IPS DF 19.7 (cell line): ENCODE data around the gene GRK5.

Source experiments
- DNase-seq: peaks from one replicate; pipeline ENCODE4 v3.0.0-alpha.2; 2013; ENCODE audit warnings: low read depth, low spot score

Gene GRK5

DNA sequence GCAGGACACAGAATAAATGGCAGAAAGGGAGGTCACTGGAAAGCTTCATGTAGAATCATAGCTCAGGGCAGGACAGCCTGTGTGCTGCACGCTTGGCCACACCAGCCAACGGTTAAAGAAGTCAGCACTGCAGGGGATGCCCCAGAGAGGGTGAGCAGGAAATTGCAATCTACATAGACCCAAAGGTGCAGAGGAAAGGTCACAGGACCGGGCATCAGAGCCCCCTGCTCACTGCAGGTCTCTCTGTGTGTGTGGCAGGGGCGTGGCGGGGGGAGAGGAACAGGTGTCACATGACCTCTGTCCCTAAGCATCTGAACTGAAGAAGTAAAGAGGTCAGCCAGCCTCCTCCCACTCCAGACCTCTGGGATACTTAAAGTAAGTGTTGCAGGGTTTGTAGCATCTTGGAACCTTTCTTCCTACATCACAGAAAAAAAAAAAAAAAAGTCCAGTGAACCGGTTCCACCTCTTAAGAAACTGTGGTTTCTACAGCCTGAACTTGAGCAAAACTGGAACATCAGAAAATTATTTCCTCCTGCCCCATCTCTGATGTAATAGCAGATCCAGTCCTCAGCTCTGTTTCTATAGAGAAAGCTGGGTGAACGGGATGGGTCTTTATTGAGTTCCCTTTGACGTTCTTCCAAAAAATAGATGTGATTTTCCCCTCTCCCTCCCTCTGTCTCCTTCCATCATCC lies 270.9 kb downstream of the GRK5 start:
- no peak for DNase-seq

DNA sequence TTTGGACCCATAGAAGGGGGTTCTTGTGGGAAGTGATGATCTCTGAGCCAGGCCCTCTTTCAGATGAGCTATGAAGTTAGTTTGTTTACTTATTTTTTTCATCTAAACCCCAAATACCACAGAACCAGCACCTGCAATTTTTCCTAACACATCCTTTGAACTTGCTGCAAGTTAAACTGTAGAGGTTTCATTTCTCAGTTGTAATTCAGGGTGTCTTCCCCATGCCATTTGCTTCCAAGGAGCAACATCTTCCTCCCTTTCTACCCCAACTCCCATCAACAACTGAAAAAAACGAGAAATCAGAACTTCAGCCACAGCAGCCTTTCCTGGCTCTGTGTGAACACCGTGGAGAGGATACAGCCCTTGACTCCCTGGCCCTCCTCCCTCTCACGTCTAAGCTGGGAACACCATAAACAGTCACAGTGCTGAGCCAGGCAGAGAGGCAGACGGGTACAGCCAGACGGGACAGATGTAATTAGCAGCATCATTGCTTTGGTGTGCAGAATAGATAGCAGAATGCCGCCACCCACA lies 271.5 kb downstream of the GRK5 start:
- DNase-seq: no peak

DNA sequence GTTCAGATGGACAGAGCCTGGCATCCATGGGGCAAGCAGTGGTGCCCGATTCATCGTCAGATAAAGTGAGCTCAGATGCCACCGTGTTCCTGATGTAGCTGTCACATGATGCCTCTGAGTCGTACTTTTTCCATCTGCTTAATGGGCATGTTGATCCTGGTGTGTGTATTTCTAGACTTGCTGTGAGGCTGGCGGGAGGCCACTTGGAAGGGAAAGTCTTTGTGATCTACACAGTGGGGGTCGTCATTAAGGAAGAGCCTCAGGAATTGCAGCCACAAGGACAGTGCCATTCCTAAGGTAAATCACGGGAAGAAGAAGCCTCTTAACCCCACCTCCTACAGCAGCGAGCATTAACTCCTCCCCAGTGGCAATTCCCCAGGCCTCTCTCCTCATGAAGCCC lies 272.2 kb downstream of the GRK5 start:
- peak; percentile 78 for DNase-seq

DNA sequence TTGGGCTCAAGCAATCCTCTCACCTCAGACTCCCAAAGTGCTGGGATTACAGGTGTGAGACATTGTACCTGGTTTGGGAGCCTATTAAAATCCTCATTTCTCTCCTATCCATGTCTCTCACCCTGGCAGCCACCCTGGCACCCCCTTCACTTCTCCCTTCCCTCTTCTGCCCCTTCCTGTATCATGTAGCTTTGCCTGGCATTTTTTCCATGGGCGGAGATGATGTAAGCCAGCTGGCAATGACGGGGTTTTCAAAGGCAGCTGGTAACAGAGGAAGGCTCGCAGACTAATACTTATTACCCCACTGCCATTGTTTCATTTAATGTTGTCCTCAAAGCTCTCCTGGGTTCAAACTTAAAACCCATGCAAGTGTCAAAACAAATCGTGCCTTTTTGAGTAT lies 273.3 kb downstream of the GRK5 start:
- DNase-seq: no peak

DNA sequence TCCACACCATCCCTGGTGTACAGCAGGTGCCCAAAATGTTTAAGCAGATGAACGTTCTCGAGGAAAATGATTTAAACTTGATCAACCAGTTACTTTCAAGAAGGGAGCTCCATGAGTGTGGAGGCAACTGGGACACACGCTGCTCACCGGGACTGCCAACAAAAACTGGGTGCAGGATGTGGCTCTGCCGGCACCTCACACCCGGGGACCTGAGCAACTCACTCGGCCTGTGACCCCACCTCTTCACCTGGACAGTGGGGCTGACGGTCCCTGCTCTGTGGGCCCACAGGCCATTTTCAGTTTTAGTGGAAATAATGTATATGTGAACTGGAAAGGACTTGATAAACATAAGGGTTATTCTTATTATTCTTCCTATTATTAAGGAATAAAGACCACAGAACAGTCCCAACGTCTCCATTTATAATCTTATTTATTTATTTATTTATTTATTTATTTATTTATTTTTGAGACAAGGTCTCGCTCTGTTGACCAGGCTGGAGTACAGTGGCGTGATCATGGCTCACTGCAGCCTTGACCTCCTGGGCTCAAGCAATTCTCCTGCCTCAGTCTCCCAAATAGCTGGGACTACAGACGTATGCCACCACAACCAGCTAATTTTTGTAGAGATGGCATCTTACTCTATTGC lies 274.5 kb downstream of the GRK5 start:
- no peak for DNase-seq

DNA sequence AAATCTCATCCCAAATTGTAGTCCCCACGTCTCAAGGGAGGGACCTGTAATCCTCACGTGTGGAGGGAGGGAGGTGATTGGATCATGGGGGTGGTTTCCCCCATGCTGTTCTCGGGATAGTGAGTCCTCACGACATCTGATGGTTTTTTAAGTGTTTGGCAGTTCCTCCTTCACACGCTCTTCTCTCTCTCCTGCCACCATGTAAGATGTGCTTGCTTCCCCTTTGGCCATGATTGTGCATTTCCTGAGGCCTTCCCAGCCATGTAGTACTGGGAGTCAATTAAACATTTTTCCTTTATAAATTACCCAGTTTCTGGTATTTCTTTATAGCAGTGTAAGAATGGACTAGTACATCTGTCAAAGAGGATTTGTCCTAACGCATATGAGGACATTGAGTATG lies 275.6 kb downstream of the GRK5 start:
- DNase-seq: no peak

DNA sequence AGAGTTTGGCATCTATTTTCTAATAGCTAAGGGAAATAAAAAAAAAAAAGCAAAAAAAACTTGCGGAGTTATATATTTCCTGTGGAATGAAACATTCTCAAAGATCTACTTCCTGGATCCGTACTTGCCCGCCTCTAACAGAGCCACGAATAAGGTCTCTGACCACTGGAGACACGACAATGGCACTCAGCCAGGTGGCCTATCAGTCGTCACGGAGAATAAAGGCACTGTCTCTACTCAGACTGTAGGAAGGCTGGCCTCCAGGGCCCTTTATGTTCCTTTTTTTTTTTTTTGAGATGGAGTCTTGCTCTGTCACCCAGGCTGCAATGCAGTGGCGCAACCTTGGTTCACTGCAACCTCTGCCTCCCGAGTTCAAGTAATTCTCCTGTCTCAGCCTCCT lies 276.5 kb downstream of the GRK5 start:
- DNase-seq: no peak

DNA sequence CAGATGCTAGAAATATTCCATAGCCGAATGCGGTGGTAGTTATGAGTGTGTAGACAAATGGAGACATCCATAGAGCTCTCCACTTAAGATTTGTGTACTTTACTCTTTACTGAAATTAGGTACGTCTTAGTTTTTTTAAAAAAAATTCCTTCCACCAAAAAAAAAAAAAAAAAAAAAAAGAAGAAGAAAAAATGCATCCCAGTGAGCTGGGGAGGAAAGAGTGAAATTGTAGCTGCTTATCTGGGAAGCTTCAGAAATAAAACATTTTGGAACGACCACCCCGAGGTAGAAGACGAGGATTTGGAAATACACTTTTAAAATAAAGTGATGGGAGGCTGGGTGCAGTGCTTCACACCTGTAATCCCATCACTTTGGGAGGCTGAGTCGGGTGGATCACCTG lies 281.3 kb downstream of the GRK5 start:
- no peak for DNase-seq

DNA sequence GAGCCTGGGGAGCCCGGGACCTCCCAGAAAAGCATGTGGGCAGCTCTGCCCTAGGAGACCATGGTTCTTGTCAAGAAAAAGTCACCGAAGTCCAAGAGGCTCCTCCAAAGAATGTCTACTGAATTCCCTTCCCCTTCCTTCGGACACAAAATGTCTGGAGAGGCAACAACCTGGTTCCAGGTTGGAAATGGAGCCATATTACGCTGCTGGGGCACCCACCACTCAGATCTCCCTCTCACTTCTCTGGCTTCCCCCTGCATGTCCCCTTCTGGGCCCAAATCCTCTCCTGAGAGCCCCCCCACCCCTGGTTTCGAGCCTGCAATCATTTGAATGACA lies 282.6 kb downstream of the GRK5 start:
- no peak for DNase-seq

DNA sequence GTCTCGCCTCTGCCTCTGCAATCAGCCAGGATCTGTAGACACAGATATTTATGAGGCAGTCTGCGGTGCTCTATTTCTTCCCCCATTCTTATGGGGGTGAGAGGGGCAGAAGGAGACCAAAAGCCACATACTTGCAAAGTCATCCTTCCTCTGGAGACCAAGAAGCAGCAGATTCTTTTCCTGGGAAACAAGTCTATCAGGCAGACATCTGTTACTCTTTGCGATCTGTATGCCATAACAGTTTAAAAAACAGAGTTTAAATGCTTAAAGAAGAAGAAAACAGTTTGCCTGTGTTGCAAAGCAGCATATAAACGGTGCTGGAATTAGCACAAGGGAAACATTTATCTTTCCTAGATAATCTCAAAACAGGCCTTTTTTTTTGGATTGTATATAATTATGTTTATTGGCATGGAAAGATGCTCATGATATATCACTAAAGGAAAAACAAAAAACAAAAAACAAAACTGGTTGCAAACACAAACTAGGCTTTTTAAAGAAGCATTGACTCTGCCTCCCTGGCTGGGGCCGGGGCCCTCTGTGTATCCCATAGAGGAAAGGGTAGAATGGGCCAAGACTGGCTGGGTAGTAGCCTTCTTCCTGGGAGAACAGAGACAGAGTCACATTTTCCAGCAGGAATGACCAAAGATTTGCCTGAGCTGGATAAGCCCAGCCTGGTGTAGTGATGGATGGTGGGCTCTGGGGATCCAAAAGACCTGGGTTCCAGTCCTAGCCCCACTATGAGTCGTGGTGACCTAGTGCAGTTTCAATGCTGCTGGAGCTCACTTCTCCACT lies 284.8 kb downstream of the GRK5 start:
- DNase-seq: no peak

DNA sequence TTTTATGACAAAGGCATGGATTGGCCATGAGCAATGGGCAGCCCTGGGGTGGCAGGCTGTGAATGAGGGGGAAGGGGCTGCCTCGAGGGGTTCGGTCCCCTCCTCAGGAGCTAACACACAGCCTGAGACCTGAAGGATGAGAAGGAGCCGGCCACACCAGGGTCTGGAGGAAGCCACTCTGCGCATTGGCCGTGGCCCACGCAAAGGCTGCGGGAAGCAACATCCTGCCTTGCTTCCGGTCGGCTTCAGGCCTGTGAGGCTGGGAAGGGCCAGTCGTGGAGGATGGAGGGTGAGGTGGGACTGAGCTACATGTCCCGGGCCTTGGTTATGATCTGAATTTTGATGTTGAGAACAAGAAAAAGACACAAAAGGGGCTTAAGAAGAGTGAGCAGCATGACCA lies 285.8 kb downstream of the GRK5 start:
- DNase-seq: no peak

DNA sequence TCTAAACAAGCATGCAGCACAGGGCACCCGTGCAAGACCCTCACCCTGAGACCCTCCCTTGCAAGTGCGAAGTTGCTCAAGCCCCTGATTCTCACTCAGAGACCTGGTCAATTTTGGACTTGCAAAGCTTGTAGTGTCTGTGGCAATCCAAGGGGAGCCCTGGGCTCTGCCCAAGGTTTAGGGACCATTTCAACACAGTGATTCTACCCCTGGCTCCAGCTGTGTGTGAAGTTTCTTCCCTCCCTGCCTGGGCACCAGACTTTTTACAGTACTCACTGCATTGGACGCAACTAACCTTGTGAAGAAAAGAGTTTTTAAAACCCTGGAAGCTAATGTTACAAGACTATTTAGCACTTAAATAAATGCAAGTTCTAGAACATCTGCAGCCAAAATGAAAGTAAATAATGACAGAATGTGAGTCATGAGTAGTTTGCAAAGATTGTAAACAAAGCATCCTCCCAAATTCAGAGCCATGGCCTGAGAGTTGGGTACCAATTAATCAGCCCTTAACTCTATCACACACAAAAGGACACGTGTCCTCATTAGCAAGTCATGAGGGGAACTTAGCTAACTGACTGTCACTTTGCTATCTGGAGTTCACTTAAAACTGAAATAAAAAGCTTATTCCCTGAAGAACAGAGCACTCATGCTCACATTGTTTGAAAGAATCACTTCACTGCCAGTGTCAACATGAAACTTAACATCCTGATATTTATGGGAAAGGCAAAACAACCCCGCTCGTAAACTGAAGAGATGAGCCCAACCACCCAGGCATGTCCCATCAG lies 287.1 kb downstream of the GRK5 start:
- no peak for DNase-seq

DNA sequence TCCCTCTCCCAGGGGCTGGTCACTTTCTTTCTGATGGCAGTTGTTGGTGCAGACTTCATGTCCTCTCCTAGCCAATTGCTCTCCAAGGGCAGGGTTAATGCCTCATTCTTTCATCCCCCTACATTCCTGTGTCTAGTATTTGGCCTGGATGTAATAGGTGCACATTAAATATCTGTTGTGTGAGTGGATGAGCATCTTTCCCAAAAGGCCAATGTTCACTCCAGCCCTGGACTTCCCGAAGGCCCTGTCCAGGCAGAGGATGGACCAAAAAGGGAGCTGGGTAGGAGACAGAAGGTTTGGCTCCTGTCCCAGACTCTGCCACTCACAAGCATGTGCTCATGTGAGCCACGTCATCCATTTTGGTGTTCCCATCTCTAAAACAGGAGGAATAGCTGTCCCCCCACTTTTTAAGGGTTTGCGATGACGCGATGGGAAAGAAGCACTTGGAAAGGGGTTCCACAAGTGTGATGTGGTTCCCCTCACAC lies 287.7 kb downstream of the GRK5 start:
- no peak for DNase-seq

DNA sequence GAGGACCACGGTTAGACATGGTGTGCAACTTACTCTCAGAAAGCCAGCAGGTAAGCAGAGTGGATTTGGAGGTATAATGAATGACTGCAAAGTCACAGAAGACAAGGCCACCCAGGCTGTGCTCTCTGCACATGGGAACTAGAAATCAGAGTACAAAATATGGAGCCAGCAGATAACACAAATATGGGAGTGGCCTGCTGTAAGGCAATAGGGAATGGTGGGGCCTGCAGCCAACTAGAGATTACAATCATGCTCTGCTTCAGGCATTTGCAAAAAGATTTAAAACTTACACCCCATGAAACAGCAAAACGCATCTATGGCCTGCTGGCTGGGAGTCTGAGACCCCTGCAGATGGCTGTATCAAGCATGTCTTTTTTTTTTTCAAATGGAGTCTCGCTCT lies 288.2 kb downstream of the GRK5 start:
- DNase-seq: no peak

DNA sequence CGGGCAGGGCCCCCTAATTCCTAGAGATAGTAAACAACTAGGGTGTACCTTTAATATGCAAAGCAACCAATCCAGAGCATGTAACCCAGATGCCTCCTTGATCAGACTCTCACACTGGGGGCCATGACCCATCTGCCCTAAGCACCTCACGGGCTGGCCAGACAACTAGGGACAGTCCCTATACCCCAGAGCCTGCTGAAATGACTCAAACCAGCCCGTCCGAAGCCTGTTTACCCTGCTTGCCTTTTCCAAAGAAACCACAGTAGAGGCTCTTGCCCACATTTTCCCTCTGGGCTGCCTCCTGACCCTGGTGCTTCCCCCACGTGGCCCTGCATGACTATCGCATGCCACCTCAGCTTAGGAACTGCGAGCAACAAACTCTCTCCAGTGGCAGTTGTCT lies 288.9 kb downstream of the GRK5 start:
- DNase-seq: no peak

DNA sequence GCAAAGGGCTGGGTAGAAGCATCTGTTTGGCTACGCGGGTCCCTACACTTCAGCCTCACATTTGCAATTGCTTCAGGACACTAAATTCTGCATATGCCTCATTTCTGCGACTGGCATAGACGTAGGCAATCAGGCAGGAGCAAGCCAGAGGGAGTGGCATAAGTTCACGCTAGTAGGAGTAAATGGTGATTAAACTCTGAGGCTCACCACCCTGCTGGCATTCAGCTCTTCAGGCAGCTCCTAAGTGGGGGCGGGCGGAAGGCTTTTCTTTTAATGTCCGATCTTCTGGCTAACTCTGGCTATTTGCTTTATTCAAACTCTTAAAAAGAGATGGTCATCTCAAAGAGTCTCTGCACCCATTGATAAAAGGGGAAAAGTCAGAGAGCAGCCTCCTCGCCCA lies 289.9 kb downstream of the GRK5 start:
- no peak for DNase-seq

DNA sequence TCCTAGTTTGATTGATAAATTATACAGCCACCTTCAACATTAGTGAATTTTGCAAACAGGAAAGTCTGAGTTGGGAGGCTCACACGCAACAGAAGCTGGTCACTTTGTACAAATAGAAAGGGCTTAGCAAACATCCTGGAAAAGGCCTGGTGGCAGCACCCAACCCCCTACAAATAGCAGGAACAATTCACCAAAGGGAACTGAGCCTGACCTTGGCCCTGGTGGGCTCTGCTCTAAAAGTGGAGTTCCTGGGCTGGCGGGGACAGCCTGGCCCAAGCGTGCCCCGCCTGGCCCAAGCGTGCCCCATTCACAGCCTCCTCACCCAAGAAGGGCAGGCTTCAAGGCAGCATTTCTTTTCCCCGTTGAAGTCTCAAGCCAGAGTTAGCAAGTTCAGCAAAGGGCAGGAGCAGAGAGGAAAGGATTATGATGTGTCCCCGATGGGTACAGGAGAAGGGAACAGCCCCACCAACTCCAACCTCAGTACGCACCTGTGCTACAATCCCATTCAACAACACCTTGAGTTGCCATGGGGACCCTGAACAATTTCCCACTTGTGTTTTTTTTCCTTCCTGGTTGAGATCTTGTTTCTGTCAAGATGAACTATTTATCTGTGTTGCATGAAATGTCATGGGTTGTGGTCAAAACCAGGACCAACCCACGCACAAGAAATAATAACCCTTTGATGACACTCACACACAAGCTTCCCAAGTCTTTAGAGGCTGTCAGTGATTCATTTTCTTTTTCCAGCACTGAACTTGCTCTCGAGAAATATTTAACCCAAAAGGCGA lies 291.7 kb downstream of the GRK5 start:
- DNase-seq: no peak

DNA sequence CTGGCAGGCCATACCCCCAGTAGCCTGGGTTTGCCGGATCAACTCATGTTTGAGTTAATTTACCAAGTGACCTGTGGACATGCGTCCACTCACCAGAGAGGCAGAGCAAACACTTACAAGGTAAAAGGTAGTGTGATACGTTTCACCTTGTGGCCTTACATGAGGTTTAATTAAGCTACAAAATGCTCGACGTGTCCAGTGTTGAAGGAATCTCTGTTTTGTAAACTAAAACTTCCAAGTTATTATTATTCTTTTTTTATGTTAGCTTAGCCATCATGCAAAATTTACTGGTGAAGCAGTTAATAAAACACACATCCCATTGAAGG lies 292.3 kb downstream of the GRK5 start:
- DNase-seq: no peak

DNA sequence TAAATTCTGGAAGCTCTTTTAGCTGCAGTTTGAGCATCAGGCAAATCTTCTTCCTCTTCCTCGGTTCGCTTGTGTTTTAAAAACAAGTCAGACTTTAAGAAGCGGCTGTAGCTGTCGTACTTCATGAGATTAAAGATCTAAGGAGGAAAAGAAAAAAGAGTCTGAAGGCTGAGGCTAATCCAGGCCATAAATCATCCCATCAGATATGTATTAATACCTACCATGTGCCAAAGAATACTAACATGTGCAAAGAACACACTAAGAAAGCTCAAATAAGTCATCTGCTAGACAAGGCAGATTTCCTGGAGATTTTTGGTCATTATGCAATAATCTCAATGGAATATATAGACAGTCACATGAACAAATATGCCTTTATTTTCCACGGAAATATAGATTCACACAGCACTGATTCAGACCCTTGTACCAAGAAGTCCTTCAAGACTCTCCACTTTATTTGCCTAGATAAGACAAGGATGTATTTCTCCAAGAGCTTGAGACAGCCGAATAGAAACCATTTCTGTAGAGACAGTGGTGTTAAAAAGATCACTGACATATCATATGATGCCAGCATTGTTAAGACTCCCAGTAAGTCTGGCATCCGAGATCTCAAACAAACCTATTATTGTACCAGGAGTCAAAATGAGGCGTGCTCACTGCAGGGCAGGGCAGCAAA lies 292.9 kb downstream of the GRK5 start:
- no peak for DNase-seq

DNA sequence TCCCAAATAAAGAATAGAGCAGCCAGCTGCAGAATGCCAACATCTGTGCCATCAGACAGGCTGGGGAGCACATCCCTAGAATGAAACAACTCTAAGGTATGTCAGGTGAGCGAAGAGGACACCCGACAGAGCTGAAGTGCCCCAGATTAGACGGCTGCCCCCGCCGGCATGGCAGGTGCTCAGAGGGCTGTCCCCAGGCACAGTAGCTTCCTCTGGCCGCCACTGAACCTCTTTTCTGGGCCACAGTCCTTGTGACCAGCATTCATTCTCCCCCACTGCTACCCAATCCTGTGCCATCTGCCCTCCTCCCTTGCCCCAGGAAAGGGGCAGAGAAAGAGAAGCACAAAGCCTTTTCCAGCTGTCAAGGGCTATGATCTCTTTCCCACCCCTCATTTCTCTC lies 293.4 kb downstream of the GRK5 start:
- no peak for DNase-seq

DNA sequence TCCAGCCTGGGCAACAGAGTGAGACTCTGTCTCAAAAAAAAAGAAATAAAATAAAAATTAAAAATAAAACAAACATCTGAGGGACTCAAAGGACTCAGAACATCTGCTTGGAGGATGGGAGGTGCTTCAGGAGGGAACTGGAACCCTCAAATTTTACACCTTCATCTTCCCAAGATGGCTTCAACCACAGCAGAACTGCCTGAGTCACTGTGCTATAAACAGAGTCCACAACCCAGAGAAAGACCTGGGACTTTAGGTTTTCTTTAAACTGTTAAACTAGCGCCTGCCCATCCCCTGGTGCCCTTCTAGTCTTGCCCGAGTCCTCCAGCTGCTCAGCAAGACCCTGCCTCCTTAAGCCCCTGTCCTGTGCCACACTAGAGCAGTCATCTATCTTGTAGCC lies 294.3 kb downstream of the GRK5 start:
- DNase-seq: no peak
